Mucosa of descending colon (tissue), 3 donors: ENCODE measurements around the gene SIGLEC6. TPM values are rescaled to one million over a fixed set of nuclear protein-coding genes. Genes with fewer than 3 reads are reported as not detected.
A peak's percentile ranks its signal among the peaks of the same experiment; 100 is the strongest.

Experiments used
- ATAC-seq: fragments of 200-7000 bp; cut with Tn5 transposase; one replicate; pipeline ENCODE4 v1.9.1; 2020; ENCODE audit warnings: mild to moderate bottlenecking, moderate library complexity
- DNase-seq, 3 donors: peaks; one replicate each; pipeline ENCODE4 v3.0.0-alpha.2; 2020
- H3K36me3 ChIP-seq: fragments of 200-600 bp; one replicate; pipeline ENCODE4 v1.8.0; 2021; ENCODE audit warnings: low read depth, mild to moderate bottlenecking
- H3K4me1 ChIP-seq: fragments of 200-600 bp; one replicate; pipeline ENCODE4 v1.8.0; 2021; ENCODE audit warnings: low read depth, mild to moderate bottlenecking
- H3K4me3 ChIP-seq: fragments of 200-600 bp; one replicate; pipeline ENCODE4 v1.8.0; 2021; ENCODE audit warnings: mild to moderate bottlenecking
- H3K9me3 ChIP-seq: fragments of 200-600 bp; one replicate; pipeline ENCODE4 v1.8.0; 2021; ENCODE audit warnings: mild to moderate bottlenecking
- intact Hi-C, 2 donors: fragments of 100-400 bp; cut with DNase I in 1 of 2; cut with micrococcal nuclease in 1 of 2; formaldehyde crosslinking; loops; one replicate each; pipeline versions ENCODE4 v1.11.0 to v1.11.1; 2022; cut with DNase I, micrococcal nuclease
- total RNA-seq, 3 donors: library from RNA; stranded (reverse); fragmentation: NEBNext Ultra II Directional in 2 of 3; extraction: Animal tissue kit (Norgen Biotek cat#: 25700) in 2 of 3; gene quantifications; one replicate each; pipeline versions ENCODE4 v1.2.1 to v1.2.4, GENCODE V29; 2021 to 2023
- TF ChIP-seq, protein P1 (sequence below): fragments of 200-600 bp; IDR thresholded peaks from one replicate; pipeline ENCODE4 v1.8.0; 2022; ENCODE audit warnings: antibody characterized with exemption, mild to moderate bottlenecking
- donor health status: DM: no; HTN: no; CAD: no; lungs with moderate emphysema.
- donor health status: DM: no; HTN: no; CAD: no.
- donor health status: DM: no; HTN: yes; CAD: no.

SIGLEC6 gene
- total RNA-seq, 3 donors from 2014 or later = 0.75 to 3.6 (median 2.8) TPM

DNA sequence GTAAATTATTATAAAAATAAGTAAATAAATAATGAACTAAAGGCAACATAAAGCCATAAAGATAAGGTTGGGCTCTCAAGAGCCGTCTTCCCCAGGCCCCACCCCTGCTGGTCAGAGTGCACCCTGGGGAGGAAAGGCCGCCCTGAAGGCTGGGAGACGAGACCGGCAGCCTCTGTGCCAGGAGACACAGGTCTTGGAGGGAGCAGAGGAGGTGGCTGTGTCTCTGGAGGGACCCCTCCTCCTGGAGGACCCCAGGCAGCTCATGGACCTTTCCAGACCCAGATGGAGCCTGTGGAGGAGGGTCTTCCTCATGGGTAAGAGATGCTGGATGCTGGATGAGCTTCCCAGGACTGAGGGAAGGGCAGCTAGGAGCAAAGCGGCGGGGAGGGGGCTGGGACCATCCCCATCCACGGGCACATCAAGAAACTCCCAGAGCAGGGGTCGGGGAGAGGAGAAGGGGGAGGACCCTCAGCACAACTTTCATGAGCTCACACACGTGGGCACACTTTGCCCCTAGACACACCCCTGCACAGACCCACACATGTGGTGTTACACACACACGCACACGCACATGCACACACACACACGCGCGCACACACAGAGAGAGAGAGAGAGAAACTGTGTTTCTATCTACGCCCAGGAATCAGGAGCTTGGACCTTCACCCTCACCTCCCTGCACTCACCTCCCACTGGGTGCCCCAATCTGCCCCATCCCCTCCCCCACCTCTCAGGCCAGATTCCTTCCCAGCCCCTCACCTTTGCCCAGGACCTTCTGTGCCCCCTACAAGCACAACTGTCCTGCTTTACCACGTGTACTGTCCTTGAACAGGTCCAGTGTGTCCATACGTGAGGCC lies 52.9 kb downstream of the SIGLEC6 start, which contains the start of gene CEACAM18:
CEACAM18 (plus strand) TSS at position 159 of the 854 bp plus-strand sequence.
- peak; percentile 87 for ATAC-seq
- intact Hi-C loops = loop anchor here in 1 of 2 donors (5.0 kb wide), 1 partner anchor 179 kb away; no protein-coding TSS in a partner anchor
- no peaks in the 10 kb centered on the region for H3K4me1 ChIP-seq
- DNase-seq = no peak
- H3K9me3 ChIP-seq = no peaks in the 10 kb centered on the region
- TF ChIP-seq, protein P1, sequence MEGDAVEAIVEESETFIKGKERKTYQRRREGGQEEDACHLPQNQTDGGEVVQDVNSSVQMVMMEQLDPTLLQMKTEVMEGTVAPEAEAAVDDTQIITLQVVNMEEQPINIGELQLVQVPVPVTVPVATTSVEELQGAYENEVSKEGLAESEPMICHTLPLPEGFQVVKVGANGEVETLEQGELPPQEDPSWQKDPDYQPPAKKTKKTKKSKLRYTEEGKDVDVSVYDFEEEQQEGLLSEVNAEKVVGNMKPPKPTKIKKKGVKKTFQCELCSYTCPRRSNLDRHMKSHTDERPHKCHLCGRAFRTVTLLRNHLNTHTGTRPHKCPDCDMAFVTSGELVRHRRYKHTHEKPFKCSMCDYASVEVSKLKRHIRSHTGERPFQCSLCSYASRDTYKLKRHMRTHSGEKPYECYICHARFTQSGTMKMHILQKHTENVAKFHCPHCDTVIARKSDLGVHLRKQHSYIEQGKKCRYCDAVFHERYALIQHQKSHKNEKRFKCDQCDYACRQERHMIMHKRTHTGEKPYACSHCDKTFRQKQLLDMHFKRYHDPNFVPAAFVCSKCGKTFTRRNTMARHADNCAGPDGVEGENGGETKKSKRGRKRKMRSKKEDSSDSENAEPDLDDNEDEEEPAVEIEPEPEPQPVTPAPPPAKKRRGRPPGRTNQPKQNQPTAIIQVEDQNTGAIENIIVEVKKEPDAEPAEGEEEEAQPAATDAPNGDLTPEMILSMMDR = no peak
- H3K4me3 ChIP-seq = no peak within 1 kb of the TSS
- no peaks in the 10 kb centered on the region for H3K36me3 ChIP-seq

GRCh38 chr19:51477344-51477743 lies 54.1 kb downstream of the SIGLEC6 start:
- no peak for DNase-seq
- Histone ChIP-seq H3K9me3 (no peaks in the 10 kb centered on the region), H3K4me3 (no peak overlapping the region), H3K36me3 (no peaks in the 10 kb centered on the region), H3K4me1 (no peaks in the 10 kb centered on the region)
- ATAC-seq = no peak
- intact Hi-C loops = loop anchor here in 1 of 2 donors (5.0 kb wide), 1 partner anchor 180 kb away; no protein-coding TSS in a partner anchor
- TF ChIP-seq, protein P1 = no peak

GRCh38 chr19:51476164-51476563 lies 55.3 kb downstream of the SIGLEC6 start:
- Histone ChIP-seq H3K4me1 (no peaks in the 10 kb centered on the region), H3K9me3 (no peaks in the 10 kb centered on the region), H3K4me3 (no peak overlapping the region), H3K36me3 (no peaks in the 10 kb centered on the region)
- intact Hi-C loops = loop anchor here in 1 of 2 donors (5.0 kb wide), 1 partner anchor 181 kb away; no protein-coding TSS in a partner anchor
- DNase-seq (no peak), ATAC-seq (no peak)
- TF ChIP-seq, protein P1 = no peak

GRCh38 chr19:51473009-51473707 lies 58.3 kb downstream of the SIGLEC6 start:
- no peaks in the 10 kb centered on the region for H3K36me3 ChIP-seq
- no peaks in the 10 kb centered on the region for H3K9me3 ChIP-seq
- intact Hi-C loops = no loop called here
- TF ChIP-seq, protein P1 = peak; percentile 75
- no peaks in the 10 kb centered on the region for H3K4me1 ChIP-seq
- no peak overlapping the region for H3K4me3 ChIP-seq
- DNase-seq (peak in 2 of 3 donors; percentile 51 to 94), ATAC-seq (peak; percentile 88)

GRCh38 chr19:51472607-51473006 lies 58.9 kb downstream of the SIGLEC6 start:
- intact Hi-C loops = no loop called here
- no peak for ATAC-seq
- Histone ChIP-seq H3K4me1 (no peaks in the 10 kb centered on the region), H3K36me3 (no peaks in the 10 kb centered on the region), H3K4me3 (no peak overlapping the region), H3K9me3 (no peaks in the 10 kb centered on the region)
- TF ChIP-seq, protein P1 = no peak
- no peak for DNase-seq
